ENCODE measurements around the gene GON7.

DNA sequence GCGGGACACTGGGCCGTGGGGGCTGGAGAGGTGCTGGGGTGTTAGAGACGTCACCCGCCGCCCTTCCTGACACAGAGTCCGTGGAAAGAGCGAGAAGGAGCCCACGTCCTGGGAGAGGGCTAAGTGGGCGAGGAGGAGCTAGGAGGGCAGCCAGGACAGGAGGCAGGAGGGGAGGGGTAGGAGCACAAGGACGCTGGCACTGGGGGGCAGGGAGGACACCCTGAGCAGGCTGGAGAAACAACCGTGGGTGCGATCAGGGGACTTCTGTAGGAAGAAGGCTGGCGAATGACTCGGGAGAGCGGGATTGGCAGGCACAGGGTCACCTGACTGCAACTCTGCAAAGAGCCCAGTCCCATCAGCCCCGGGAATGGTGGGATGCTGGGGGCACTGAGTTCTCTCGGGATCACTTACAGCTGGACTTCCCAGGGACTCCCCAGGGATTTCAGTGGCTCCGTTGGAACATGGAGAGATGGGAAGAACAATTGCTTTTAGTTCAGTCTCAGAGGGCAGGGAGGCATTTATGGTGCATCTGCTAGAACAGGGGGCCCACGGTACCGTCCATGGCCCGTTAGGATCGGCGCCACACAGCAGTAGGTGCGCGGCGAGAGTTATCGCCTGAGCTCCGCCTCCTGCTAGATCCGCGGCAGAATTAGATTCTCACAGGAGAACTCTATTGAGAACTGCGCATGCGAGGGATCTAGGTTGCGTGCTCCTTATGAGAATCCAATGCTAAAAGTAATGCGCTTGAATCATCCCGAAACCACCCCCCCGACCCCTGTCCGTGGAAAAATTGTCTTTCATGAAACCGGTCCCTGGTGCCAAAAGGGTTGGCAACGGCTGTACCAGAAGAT is 24.5 kb upstream of the GON7 start:
- TF ChIP-seq, protein P1, sequence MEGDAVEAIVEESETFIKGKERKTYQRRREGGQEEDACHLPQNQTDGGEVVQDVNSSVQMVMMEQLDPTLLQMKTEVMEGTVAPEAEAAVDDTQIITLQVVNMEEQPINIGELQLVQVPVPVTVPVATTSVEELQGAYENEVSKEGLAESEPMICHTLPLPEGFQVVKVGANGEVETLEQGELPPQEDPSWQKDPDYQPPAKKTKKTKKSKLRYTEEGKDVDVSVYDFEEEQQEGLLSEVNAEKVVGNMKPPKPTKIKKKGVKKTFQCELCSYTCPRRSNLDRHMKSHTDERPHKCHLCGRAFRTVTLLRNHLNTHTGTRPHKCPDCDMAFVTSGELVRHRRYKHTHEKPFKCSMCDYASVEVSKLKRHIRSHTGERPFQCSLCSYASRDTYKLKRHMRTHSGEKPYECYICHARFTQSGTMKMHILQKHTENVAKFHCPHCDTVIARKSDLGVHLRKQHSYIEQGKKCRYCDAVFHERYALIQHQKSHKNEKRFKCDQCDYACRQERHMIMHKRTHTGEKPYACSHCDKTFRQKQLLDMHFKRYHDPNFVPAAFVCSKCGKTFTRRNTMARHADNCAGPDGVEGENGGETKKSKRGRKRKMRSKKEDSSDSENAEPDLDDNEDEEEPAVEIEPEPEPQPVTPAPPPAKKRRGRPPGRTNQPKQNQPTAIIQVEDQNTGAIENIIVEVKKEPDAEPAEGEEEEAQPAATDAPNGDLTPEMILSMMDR (IDR thresholded peaks at IDR 0.05; ENCODE audit: low read depth, low read length, poor library complexity, severe bottlenecking) = no peak
- no peak for TF ChIP-seq EZH2phosphoT487 (IDR thresholded peaks at IDR 0.05; ENCODE audit: borderline replicate concordance, low read length)

Data from DOHH2 (cell line).